GM21529 (cell line): ENCODE results near the gene CXCL17.

Experiments
- ATAC-seq: cut with Tn5 transposase; IDR thresholded peaks from one replicate; pipeline ENCODE4 v1.9.1; 2021; ENCODE audit not compliant: unreplicated experiment

Gene CXCL17

DNA sequence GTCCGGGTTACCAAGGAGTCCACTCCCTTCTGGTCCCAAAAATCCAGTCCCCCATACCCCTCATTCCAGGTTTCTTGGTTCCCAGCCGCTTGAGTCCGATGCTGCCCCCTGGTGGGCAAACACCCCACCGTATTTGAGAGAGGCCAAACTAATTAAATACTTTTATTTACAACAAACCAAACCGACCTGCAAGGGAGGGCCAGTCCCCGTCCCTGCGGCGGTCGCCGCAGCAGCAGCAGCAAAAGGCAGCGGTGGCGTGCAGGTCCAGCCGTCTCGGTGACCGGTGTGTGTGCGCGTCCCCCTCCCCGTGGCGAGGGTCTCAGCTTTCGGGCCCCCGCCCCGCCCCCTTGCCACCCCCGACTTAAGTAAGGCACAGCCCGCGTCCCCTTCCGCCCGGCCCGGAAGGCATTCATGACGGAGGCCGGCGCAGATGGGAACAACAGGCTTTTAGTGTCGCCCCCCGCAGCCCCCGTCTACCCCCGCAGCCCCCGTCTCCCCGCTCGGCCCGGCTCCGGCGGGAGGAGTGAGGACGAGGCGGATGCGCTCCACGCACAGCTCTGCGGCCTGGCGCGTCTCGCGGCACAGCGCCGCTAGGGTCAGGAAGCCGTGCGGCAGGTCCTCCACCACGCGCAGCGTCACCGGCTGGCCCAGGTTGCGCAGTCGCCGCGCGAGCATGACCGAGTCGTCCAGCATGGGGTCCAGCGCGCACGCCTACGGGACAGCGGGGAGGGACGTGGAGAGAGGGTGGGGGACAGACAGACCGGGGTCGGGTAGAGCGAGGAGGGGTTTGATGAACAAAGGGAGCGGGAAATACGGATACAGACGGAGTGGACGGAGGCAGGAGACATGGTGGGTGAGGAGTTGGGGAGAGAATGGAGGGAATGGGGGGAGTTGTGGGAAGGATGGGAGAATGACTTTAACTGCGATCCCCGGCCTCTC is 41.1 kb downstream of the CXCL17 start:
- no peak for ATAC-seq

DNA sequence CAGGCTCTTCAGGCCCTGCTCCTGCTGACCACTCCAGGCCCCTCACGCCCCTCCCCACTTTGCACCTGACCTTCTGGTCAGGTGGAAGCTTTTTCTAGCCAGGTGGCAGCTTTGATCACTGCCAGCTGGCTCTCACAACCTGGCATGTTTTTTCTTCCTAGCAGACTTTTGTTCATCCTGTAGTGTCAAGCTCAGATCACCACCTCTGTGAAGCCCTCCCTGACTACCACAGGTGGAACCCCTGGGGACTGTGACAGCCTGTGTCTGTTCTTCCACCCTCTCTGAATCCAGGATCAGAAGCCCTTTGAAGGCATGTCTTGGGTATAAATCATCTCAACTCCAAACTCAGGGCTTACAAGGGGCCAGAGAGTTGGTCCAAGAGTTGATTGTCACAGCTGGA is 42.3 kb downstream of the CXCL17 start:
- ATAC-seq = no peak

DNA sequence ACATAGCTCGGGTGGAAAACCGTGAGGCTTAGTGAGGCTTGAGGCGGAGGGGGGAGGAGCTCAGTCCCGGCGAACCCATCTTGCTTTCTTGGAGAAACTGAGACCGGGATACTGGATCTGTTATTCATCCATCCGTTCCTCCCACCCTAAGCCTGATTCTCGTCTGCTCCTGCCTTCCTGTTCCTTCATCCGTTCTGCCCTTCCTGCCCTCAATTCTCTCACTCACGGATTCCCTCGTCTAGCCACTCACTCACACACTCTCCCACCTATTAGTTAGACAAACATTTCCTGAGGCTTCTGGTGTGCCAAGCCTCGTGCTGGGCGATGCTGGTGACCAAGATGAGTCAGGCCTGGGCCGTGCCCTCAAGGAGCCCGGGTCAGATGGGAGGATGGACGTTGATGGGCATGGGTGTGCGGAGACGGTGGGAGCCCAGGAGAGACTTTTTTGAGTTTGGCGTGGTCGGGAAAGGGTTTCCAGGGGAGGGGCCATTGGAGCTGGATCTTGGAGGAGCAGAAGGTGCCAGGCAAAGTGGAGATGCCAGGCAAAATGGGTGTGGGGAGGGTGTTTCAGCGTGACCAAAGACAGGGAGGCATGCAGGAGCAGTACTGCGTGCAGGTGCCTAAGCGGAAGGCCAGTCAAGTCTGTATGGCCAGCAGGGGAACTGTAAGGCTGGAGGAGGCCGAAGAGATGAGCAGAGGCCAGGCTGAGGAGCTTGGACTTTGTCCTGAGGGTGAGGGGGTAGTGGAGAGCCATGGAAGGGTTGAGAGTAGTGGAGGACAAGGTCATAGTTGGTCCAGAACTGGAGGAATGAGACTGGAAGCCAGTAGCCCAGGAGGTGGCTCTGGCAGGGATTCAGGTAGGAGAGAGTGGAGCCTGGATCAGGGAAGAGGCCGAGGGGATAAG is 45.2 kb downstream of the CXCL17 start:
- no peak for ATAC-seq

DNA sequence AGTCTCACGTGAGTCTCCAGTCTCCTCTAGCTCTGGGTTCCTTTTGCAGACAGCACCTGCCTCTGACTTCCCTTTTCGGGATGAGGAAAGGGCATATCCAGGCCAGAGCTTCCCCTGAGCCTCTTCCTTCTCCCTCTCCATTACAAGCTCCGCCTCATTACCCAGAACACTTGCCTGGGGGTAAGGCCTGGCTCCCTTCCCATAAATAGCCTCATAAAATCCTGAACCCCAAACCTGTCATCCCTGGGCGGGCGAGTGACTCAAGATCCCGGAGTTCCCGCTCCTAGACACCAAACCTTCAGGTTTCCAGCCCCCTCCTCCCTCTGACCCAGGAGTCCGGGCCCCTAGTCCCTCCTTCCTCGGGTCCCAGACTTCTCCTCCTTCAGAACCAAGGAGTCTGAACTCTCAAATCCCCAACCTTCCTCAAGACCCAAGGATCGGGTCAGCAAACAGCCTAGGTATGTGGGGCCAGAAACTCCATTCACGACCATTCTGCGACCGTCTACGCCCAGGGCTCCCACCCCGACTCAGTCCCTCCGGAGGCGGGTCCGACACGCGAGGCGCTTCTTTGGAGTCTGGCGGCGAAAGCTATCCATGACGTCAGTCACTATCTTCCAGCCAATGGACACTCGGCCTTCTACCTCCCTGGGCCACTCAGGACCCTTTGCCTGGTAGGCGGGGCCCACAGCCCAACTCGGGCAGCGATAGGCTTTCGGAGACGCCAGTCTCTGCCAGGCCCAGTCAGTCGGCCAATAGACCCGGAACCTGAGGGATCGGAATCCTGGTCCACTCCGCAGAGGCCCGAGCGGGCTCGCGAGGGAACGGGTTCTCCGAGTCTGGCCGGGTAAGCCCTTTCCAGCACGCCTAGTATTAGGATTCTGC is 46.1 kb downstream of the CXCL17 start:
- peak; percentile 95 for ATAC-seq

DNA sequence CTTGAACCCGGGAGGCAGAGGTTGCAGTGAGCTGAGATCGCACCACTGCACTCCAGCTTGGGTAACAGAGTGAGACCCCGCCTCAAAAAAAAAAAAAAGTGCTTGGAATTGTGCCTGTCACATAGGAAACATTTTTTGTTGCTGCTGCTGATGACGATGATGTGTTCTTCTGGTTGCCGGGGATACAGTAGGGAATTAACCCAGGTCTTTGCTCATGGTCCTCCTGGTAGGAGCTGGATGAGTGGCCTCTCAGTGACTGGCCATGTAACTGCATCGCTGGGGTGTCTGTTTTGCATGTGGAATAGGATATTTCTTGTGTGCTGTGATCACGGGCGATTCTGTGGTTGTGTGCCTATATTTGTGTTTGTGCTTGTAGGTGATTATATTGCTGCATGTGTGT is 48.0 kb downstream of the CXCL17 start:
- ATAC-seq = no peak

DNA sequence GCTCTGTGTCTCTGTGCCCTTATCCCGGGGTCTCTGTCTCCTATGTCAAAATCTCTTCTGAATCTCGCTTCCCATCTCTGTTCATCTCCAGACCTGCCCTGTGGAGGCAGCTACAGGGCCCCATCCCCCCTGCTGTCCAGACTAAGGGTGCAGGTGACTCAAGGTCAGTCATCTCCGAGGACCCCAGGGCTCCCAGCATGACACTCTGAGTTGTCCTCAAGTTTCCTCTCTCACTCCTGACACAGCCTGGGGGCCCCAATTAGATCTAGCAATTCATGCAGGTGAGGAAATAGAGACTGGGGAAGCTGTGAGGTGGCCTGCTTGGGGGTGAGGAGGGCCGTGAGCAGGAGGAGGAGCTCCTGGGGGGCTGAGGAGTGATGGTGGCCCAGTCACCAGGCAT is 50.6 kb downstream of the CXCL17 start:
- ATAC-seq = no peak

DNA sequence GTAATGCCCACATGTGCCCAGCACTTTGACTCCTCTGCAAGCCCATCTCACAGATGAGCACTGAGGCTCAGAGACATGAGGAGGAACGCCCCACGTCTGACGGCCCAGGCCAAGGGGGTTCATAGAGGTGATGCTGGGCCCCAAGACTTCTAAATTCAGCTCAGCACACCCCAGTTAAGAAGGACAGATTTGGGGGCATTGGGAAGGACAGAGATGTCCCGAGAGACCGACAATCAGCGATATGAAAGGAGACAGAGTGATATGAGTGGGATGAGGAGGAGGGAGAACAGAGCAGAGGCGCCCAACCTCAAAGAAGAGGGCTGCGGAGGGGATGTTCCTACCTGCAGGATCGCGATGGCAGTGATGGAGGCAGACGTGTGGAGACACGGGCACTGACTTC is 52.8 kb downstream of the CXCL17 start, which contains the start of gene CNFN:
Gene CNFN (minus strand): TSS at position 399 of the 400 bp plus-strand sequence. CDS start 1,260 bp downstream, outside the sequence.
- ATAC-seq = no peak

DNA sequence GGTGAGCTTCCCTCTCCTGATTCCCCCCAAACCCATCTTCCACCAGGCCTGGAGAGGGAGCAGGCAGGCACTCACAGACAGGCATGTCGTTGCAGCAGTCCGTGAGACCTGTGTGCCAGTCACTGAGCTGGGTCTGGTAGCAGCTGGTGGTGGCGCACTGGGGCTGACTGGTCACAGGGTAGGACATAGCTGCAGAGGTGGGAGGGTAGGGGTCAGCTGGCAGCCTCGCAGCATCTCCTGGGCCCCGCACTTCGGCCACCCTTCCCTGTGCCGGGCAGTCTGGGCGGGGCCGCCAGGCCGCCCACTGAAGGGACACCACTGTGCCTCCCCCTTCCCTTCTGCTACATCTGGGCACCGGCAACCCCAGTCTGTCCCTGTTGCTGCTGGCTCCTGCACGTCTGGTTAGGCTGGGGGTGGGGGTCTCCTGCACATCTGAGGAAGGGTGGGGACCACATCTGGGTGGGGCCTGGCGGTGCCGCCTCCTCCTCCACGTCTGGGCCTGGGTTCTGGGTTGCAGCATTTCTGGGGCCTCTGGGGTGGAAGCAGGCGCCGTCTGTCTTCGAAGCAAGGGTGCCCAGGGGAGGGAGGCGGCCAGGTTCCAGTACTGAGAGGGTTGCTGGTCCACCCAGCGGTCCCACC is 53.8 kb downstream of the CXCL17 start:
- ATAC-seq = no peak

DNA sequence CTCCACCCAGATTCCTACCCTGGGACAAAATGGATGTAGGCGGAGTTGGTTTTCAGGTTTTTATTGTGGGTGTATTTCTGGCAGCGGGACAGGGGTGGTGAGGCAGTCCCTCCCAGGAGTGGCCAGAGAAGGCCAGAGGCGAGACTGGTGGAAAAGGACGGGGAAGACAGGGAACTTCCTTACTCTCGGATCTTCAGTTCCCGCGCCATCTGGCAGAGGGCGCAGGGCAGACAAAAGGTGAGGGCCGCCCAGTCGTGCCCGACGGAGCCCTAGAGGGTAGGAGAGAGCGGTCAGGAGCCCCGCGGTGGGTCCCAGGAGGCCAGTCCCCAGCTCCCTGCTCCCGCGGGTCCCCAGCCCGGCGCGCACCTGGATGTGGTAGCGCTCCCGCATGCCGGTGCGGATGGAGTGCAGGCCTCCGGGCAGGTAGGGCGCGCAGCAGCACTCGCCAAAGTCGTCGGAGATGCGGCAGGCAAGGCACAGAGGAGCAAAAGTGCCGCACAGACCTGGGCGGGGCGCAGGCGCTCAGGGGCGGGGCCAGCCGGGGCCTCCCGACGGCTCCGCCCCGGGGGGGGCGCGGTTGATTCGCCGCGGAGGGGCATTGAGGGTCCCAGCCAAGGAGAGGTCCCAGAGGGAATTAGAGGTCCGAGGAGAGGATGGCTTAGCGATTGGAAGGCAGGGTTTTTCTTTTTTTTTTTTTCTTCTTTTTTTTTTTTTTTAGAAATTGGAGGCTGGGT is 55.6 kb downstream of the CXCL17 start:
- ATAC-seq = peak; percentile 49

DNA sequence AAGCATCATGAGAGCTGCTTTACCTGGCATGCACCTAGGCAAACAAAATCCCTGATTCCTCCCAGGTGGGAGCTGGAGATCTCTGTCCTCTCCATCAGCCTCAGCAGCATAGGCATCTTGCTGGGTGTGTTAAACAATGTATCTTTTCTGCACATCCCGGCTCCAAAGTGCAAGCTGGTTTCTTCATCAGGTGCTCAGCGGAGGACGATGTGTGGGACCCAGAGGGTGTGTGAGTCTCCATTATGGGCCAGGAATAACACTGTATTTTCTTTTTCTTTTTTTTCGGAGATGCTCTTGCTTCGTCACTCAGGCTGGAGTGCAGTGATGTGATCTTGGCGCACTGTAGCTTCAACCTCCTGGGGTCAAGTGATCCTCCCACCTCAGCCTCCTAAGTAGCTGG is 62.6 kb downstream of the CXCL17 start:
- ATAC-seq = no peak
